Subcutaneous adipose tissue (tissue), 4 donors: ENCODE measurements around the gene CYTH1. TPM values are rescaled to one million over a fixed set of nuclear protein-coding genes. Genes with fewer than 3 reads are reported as not detected.

Experiments
- CTCF ChIP-seq: fragments of 450-650 bp; IDR thresholded peaks from one replicate; pipeline ENCODE4 v1.5.1; 2016; ENCODE audit warnings: low read depth, mild to moderate bottlenecking, control low read depth, antibody characterized with exemption, moderate library complexity
- total RNA-seq, 4 donors: library from RNA; depleted of rRNA; stranded (reverse); fragments of >200 nt; gene quantifications; one replicate each; pipeline ENCODE4 v1.1.0, GENCODE V29; 2016

The CYTH1 gene
- total RNA-seq, 4 donors from 2014 or later, result 54.0 to 86.5 (median 71.1) TPM

- no peak for TF ChIP-seq CTCF
Measured at GRCh38 chr17:78675836-78676235, 106.2 kb downstream of the CYTH1 start.

GRCh38 chr17:78675316-78675616 is 106.8 kb downstream of the CYTH1 start:
- TF ChIP-seq CTCF, result no peak

GRCh38 chr17:78674595-78675315 is 107.3 kb downstream of the CYTH1 start:
- TF ChIP-seq CTCF, result no peak

GRCh38 chr17:78674156-78674555 is 107.9 kb downstream of the CYTH1 start:
- TF ChIP-seq CTCF, result no peak

- TF ChIP-seq CTCF, result no peak
Measured at GRCh38 chr17:78673395-78673794, 108.7 kb downstream of the CYTH1 start.

GRCh38 chr17:78672871-78673371 is 109.2 kb downstream of the CYTH1 start:
- no peak for TF ChIP-seq CTCF

GRCh38 chr17:78672005-78672404 is 110.1 kb downstream of the CYTH1 start:
- no peak for TF ChIP-seq CTCF
